HG02571 (cell line): ENCODE results near the gene RPL38.

Source experiments
- ATAC-seq: cut with Tn5 transposase; IDR thresholded peaks from one replicate; pipeline ENCODE4 v1.9.1; 2021; ENCODE audit warnings: mild to moderate bottlenecking, moderate library complexity; ENCODE audit not compliant: unreplicated experiment

The RPL38 gene

DNA sequence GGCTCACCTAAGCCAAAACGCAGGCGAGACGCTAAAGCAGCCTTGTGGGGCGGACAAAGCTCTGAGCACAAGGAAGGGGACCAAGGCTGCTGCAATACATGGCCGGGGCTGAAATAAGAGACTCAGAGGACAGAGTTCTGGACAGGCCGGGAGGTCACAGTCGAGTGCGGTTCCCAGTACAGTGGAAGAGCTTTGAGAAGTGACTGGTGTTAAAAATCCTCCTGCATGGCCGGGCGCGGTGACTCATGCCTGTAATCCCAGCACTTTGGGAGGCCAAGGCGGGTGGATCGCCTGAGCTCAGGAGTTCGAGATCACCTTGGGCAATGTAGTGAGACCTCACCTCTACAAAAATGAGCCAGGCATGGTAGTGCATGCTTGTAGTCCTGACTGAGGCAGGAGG lies 20.4 kb downstream of the RPL38 start:
- no peak for ATAC-seq

DNA sequence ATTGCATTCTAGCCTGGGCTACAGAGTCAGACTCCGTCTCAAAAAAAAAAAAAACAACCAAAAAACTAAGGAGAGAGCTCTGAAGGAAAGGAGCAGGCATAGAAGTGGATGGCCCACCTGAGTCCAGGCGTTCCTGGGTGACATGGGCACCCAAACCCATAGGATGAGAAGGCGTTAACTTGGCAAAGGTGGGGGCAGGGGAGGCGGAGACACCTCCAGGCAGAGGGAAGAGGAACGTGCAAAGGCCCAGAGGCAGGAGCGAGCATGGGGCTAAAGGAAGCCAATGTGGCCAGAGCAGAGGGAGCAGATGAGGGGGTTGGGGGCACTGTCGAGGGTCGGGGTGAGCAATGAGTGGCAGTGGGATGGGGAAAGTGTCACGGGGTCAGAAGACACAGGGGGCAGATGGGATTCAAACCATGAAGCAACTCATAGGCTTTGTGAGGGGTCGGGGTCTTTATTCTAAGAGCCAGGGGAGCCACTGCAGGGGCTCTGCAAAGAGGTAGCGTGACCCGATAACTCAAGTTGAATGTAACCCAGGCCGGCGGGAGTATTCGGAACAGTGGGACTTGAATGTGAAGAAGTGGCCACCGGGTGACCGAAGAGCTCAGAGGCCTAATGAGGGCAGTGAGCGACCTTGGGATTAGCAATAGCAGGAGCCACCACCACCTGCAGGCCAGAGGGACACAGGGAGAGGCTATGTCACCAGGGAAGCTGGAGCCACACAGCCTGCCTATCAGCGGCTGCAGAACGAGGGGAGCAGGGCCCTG lies 21.7 kb downstream of the RPL38 start:
- ATAC-seq = no peak

DNA sequence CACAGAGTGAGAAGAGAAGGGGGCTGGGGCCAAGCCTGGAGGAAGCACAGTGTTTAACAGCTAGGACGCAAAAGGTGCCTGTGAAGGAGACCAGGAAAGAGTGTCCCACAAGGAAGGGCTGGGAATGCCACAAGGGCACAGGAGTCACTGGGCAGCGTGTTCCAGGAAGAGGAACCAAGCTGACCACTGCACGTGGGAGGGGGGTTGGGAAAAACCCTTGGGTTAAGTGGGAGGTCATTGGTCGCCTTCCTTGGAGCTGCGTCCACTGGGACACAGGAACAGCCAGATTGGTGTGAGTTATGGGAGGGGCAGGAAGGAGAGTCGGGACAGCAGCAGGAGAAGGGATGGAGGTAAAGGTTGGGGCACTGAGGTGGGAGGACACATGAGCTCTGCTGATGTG lies 22.8 kb downstream of the RPL38 start:
- ATAC-seq = no peak

DNA sequence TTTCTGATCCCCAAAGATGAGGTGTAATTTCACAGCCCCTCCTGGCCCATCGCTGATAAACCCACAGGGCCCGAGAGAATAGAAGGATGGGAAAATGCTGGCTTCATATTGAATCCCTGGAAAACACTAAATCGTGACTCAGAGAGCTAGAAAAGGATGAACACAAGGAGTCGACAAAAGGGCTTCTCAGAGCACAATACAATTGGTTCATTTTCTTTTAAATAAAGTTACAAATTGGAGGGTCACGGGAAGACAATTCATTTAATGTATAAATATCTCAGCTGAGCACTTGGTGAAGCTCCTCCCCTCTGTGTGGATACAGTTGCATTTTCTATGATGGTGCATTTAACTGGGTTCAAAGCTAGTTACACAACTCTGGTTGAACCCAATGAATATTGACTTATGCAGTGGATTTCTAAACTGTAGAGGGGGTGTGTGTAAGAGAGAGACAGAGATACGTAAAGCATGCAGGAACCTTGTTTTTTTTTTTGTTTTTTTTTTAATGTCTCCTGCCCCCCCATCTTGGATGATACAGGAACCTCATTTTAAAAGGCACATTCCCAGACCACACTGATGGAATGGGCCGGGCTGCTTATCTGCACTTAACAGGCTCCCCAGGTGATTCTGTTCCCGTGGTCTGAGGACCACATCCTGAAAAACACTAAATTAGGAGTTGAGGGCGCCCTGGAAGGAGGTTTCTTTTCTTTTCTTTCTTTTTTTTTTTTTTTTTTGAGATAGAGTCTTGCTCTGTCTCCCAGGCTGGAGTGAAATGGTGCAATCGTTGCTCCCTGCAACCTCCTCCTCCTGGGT lies 24.0 kb downstream of the RPL38 start:
- no peak for ATAC-seq

DNA sequence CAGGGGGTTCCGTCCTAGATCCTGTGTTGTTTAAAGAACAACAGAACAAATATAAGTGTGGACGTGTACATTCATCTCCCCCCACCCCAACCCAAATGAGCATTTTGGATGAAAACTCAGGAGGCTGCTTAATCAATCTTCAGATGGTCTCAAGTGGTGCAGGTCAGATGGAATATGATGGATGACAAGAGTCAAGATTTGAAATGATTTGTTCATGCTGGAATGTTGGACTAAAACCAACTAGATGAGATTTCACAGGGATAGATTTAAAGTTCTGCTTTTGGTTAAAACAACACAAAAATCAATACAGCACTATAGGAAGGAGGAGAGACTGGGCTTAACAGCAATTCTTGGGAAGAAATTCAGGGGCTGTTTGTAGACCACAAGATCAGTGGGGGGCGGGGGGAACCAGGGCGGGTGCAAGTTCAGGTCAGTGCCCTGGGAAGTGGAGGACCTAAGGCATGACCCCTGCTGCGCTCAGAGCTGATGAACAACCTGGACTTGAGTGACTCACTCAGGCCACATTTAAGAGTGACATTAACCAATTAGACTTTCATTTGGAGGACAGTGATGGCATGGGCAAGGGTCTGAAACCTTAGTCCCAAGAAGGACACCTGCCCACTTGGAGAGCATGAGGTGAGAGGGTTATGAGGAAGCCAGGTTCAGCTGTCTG lies 25.0 kb downstream of the RPL38 start:
- ATAC-seq = no peak

DNA sequence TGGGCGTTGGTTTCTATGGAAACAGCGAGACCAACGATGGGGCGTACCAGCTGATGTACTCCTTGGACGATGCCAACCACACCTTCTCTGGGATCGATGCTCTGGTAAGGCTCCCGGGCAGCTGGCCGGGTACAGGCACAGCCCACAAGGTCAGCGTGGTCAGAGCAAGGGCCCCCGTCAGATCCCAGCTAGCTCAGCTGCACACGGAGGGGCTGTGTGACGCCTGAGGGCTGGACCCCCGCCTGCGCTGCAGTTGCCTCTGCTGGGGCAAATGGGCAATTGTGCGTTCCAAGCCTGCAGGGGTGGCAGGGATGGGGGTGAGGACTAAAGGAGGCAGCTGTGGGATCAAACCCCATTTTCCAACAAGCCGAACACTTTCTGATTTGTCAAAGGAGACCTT lies 27.4 kb downstream of the RPL38 start:
- no peak for ATAC-seq

DNA sequence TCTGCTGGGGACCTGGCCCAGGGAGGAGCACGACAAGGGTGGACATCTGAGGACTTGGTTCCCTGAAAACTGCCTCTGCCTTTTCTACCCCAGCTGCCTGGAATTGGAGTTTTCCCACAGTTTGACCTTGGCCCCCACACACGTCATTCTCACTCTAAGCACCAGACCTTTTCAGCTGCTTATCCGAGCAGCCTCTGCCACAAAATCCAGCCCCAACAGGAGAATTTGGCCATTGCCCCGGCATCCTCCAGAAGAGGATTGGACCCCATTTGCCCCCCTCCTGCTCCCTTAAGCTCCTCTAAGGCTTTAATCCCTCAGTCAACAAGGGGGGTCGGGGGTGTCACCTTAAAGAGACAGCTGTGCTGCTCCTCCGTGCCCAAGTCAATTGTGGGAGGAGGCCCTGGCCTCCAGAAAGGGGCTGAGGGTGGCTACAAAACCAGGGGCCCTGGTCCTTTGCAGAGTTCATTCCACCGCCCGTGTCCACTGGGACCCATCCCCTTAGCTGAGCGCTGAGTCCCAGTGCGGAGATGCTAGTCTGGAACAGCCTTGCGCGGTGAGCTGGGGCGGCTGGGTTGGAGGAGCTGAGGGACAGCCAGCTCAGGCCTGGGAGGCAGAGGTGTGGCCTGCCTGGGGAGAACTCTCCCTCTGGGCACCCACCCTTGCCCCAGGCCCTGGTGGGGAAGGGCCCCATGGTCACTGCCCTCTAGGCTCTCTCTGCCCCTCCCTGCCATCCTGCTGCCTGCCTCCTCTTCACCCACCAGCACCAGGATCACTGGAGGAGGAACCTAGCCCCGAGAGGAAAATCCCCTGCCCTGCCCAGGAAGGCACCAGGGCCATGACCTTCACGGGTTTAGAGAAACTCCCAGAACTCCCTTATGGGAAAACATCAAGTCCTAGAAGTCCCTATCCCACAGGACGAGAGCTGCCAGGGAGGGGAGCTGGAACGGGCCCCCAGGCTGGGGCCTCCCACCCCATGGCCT lies 28.7 kb downstream of the RPL38 start:
- ATAC-seq = no peak

DNA sequence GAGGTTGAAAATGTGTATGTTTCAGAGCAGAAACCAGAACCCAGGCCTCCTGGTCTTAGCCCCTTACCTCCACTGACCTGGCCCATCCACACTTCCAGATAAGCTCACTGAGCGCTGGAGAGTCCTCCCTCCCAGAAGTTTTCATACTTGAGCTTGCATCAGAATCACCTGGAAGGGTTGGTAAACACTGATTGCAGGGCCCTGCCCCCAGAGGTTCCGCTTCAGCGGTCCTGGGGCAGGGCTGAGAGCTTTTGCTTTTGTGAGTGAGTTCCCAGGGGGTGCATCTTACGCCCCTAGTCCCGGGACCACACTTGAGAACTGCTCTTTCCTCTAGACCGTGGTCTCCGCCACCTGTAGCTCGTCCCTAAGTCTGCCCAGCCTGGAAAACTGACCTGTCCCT lies 30.5 kb downstream of the RPL38 start:
- no peak for ATAC-seq

DNA sequence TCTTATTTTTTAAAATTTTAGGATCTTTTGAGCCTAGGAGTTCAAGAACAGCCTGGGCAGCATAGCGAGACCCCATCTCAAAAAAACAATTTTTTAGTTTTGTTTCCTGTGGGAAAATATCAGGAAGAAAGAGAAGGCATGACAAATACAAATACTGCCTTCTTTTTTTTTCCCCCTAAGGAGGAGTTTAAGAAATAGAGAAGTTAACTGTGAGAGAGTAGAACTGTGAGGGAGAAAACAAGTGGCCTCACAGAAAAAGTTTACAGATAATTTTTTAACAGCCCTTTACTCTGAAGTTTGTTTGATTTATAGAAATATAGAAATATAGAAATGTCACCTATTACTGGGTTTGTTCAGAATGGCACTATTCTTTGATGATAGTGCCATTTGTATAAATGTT lies 31.0 kb downstream of the RPL38 start:
- no peak for ATAC-seq

DNA sequence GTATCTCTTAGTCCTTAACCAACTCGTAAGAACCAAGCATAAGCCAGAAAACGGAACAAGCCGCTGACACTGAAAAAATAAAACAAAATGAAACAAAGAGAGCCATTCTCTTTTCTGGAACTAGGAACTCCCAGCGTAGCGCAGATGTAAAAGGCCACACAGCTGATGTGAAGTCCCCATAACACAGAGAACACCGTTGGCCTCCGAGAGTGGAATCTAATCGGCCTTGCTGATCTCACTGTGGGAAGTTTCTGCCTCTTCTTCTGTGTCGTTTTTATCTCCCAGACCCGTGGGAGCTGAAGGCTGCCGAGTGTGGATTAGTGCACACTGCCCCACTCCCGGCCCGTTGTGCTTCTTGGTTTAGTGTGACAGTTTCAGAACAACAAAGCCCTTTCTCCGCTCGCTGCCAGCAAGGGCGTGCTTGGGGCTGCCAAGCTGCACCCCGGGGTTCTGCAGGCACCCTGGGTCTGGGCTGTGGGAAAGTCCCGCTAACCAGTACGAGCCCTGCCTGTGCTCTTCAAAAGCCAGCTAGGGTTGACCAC lies 31.6 kb downstream of the RPL38 start:
- ATAC-seq = no peak

DNA sequence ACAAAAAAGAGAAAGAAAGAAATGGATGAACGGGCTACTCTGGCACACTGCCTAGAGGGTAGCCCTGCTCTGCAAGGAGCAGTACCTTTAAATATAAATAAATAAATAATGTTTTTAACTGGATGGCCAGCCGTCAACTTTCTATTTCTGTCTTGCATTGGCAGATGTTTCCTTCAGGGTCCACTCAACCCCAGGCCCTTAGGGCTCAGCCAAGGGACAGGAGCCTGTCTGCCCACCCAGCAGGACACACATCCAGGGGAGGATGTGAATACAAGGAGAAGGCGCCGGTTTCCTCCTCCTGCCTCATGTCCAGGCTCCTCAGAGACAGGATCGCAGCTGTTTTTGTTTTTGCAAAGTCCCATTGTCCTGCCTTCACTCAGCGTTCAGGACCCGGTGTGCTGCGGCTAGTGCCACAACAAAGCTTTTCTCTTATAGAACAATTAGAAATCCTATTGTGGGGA lies 32.5 kb downstream of the RPL38 start:
- ATAC-seq = no peak

DNA sequence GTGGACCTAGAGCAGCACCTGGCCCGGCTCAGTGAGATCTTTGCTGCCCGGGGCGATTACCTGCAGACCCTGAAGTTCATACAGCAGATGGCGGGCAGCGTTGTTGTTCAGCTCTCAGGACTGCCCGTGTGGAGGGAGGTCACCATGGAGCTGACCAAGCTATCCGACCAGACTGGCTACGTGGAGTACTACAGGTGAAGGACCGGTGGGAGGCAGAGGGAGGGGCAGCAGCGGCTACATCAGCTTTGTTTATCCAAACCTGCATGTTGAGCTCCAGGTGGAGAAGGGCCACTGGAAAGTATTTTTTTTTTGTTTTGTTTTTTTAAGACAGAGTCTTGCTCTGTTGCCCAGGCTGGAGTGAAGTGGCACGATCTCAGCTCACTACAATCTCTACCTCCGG lies 33.8 kb downstream of the RPL38 start:
- no peak for ATAC-seq

DNA sequence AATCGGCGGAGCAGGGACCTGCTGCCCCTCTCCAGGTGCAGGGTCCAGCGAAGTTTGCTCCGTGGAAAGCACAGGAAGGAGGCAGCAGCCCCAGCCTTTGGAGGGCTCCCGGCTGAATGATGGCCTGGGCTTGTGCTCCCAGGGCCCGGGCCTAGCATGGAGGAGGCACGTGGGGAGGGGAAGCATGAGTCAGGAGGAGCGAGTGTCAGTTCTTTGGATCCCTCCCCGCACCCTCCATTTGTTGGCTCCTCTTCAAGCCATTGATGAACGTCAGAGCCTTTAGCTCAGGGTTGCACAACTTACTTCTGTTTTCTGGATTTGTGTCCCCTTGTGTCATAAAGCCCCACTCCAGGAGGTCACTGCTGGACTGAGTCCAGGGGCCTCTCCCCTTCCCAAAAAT lies 35.7 kb downstream of the RPL38 start:
- no peak for ATAC-seq

DNA sequence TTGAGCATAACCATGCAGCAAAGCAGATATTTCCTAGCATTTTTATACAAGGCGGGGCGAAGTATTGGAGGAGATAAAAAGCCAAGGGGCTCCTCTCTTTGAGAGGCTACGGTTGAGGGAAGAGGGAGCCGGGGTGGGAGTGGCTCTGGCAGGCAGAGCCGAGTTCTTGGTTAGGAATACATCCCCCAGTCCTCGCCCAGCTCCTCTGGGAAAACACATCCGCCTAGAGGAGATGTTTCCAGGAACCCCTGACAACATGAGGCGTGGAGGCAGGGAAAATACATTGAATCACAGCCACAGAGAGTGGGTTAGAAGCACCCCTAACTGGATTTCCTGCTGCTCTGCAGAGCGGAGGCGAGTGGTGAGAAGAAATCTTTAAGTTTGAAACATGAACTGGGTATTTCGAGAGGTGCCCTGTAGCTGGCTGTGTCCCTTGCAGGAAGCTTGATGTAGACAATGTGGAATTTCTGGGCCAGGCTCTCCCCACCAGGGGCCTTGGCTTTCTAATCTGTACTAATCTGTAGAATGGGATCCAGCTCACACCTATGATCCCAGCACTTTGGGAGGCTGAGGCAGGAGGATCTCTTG lies 37.2 kb downstream of the RPL38 start:
- no peak for ATAC-seq

DNA sequence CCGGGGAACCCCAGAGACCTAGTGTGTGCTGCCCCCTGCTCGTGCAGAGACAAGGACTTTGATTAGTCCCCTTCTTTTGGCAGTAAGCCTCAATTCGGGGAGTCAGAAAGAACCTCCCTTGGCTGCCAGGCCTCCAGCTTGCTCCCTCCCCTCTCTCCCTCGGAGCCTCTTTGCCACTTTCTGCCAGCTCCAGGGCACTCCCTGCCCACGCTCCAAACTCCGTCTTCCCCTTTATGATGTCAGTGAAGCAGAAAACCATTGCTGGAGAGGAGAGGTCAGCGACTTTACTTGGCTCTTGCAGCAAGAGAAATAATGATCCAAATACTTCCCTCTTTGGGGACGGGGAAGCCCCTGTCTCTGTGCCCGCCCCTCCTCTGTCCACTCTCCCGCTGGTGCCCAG lies 38.0 kb downstream of the RPL38 start:
- no peak for ATAC-seq

DNA sequence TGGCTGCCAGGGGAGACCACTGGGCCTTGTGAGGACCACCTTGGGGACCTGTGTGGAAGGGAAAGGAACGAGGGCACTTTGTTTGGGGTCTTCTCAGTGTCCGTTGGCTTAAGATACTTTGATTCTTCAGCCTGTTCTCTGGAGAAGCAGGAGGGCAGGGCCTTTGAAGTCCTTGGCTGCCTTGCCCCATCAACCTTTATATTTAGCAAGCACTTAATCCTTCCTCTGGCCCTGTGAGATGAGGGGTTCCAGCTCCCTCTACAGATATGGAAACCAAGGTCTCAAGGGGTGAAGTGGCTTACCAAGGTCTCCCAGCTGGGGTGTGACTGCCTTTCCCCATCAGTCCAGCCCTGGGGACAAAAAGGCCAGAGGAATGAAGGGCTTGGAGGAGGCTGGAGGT lies 38.4 kb downstream of the RPL38 start:
- no peak for ATAC-seq

DNA sequence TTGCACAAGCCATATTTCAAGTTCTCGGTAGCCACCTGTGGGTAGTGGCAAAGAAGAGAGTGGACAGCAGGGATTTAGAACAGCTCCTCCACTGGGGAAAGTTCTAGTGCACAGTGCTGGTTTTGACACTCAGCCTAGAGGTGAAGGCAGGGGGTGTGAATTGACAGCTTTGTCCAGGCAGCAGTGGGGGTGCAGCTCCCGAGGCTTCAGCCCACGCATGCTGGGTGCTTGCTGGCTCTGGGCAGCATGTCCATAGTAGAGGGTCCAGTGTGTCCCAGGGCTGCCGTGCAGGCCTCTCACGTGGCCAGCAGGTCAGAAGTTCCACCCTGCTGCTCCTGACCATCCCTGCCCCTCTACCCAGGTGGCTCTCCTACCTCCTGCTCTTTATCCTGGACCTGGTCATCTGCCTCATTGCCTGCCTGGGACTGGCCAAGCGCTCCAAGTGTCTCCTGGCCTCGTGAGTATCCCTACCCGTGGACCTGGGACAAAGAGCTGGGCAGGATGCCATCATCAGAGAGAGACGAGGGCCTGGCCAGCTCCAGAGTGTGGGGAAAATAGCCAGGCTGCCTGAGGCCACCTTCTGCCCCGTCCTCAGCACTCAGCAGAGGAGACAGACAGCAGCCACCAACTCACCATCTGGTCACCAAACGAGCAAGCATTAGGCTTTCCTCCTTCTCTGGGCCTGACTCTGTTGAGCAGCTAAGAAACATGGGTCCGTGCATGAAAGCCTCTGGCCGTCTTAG lies 39.7 kb downstream of the RPL38 start:
- ATAC-seq = no peak

DNA sequence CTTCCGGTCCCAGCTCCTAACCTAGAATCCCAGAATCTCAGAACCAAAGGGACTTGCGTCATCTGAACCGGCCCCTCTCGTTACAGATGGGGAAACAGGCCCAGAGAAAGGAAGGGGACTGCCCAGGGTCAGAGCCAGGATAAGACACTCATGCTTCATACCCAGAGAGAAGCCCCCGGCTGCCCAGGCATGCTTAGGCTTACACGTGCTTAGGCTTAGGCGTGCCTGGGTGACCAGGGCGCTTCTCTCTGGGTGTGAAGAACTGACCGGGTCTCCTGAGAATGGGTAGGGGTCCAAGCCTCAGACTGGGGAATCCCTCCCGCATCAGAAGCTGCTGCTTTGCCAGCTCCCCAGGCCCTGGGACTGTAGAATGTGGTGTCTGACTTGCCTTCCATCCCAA lies 40.6 kb downstream of the RPL38 start:
- ATAC-seq = no peak

DNA sequence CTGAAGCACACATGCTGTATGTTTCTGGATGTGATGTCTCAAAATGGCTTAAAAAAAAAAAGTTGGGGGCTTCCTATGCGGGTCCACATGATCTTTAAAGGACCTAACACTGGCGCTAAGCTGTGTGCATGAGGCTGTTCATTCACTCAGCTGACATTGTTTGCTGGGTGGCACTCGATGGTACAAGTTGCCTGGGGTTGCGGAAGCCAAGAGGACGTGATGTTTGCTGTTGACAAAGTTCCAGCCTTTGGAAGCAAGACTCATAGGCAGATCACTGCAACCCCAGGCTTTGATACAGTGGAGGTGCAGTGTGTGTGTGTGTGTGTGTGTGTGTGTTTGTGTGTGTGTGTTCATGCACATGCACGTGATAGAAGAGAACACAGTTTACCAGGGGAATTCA lies 41.1 kb downstream of the RPL38 start:
- no peak for ATAC-seq
